ENCODE results near the gene KIAA1671.
A peak's percentile ranks its signal among the peaks of the same experiment; 100 is the strongest.

The KIAA1671 gene

GRCh38 chr22:25105817-25106650 lies 153.5 kb downstream of the KIAA1671 start:
- Histone ChIP-seq H3K9me3 (ENCODE audit: control insufficient read depth, insufficient read depth, low read length) (no peaks in the 10 kb centered on the region), H3K9ac (ENCODE audit: low read depth, low read length) (no peak overlapping the region), H3K36me3 (ENCODE audit: control insufficient read depth, insufficient read depth, low read length) (no peaks in the 10 kb centered on the region), H3K27me3 (ENCODE audit: control insufficient read depth, insufficient read depth, low read length) (no peaks in the 10 kb centered on the region), H3K27ac (ENCODE audit: low read depth, low read length) (no peak overlapping the region), H3K4me1 (ENCODE audit: control insufficient read depth, insufficient read depth, low read length) (peaks cover 1% of the 10 kb centered on the region; the same call in 1 of the 2 replicates), H3K4me3 (ENCODE audit: low read depth, low read length) (no peak overlapping the region)

- no peaks in the 10 kb centered on the region for H3K36me3 ChIP-seq (ENCODE audit: control insufficient read depth, insufficient read depth, low read length)
- H3K9me3 ChIP-seq (ENCODE audit: control insufficient read depth, insufficient read depth, low read length), result no peaks in the 10 kb centered on the region
- H3K4me1 ChIP-seq (ENCODE audit: control insufficient read depth, insufficient read depth, low read length), result peaks cover 11% of the 10 kb centered on the region
- H3K27me3 ChIP-seq (ENCODE audit: control insufficient read depth, insufficient read depth, low read length), result no peaks in the 10 kb centered on the region
- peak overlapping the region; percentile 75; the same call in 1 of the 2 replicates for H3K4me3 ChIP-seq (ENCODE audit: low read depth, low read length)
- peak overlapping the region; percentile 96 for H3K27ac ChIP-seq (ENCODE audit: low read depth, low read length)
- H3K9ac ChIP-seq (ENCODE audit: low read depth, low read length), result no peak overlapping the region
These were observed 157.5 kb downstream of the KIAA1671 start for GRCh38 chr22:25109878-25110595.

DNA sequence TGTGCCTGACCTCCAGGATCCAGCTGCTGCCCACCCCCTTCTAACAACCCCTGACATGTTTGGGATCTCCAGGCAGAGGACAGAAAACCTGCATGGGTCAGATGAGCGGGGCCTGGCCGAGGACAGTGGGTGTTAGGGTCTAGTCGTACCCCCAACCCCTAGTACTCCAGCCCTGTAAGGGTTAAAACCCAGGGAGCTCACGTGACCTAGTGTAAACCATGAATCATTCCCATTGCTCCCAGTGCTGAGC lies 158.0 kb downstream of the KIAA1671 start:
- no peaks in the 10 kb centered on the region for H3K9me3 ChIP-seq (ENCODE audit: control insufficient read depth, insufficient read depth, low read length)
- no peak overlapping the region for H3K9ac ChIP-seq (ENCODE audit: low read depth, low read length)
- peak overlapping the region; percentile 75 for H3K4me3 ChIP-seq (ENCODE audit: low read depth, low read length)
- H3K36me3 ChIP-seq (ENCODE audit: control insufficient read depth, insufficient read depth, low read length), result no peaks in the 10 kb centered on the region
- peaks cover 11% of the 10 kb centered on the region for H3K4me1 ChIP-seq (ENCODE audit: control insufficient read depth, insufficient read depth, low read length)
- H3K27ac ChIP-seq (ENCODE audit: low read depth, low read length), result peak overlapping the region; percentile 96
- no peaks in the 10 kb centered on the region for H3K27me3 ChIP-seq (ENCODE audit: control insufficient read depth, insufficient read depth, low read length)

- Histone ChIP-seq H3K27ac (ENCODE audit: low read depth, low read length) (peak overlapping the region; percentile 96), H3K27me3 (ENCODE audit: control insufficient read depth, insufficient read depth, low read length) (no peaks in the 10 kb centered on the region), H3K4me1 (ENCODE audit: control insufficient read depth, insufficient read depth, low read length) (peaks cover 11% of the 10 kb centered on the region), H3K36me3 (ENCODE audit: control insufficient read depth, insufficient read depth, low read length) (no peaks in the 10 kb centered on the region), H3K4me3 (ENCODE audit: low read depth, low read length) (peak overlapping the region; percentile 75), H3K9me3 (ENCODE audit: control insufficient read depth, insufficient read depth, low read length) (no peaks in the 10 kb centered on the region), H3K9ac (ENCODE audit: low read depth, low read length) (no peak overlapping the region)
These were observed 158.5 kb downstream of the KIAA1671 start for GRCh38 chr22:25110846-25111578.

DNA sequence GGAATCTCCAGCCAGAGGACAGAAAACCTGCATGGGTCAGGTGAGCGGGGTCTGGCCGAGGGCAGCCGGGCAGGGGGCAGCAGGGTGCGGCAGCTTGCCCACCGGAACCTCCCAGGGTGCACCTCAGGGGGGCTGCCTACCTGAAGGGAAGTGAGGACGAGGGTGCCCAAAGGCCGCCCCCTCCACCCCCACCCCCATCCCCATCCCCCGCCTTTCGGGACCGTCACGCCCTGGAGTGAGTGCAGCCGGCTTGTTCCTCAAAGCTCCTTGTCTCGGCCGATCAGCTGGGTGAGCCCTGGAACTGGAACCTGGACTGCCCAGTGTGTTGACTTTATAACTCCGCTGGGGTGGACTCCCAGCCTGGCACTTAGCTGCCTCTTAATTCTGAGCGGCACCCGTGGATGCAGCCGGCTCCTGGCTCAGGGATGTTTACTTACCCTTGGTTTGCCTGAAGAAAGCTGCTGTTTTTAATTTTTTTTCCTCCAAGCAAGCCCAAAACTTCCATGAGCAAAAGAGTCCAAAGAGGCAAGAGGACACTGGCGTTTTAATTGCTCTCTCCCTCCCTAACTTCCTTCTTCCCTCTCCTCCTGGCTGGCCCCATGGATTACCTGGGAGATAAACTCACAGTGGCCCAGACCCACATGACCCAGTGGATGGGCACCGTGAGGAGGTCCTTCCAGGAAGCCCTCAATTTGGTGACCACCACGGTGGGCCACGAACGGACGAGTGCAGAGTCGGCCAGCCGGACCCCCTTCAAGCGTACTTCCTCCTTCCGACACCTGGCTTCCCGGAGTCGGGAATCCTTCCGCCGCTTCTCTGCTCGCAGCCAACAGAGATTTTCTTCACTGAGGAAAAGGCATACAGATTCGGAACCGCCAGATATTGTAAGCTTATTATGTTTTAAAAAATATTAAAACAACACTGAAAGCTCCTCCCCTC lies 159.3 kb downstream of the KIAA1671 start:
- H3K9ac ChIP-seq (ENCODE audit: low read depth, low read length), result peak overlapping the region; percentile 43; the same call in 1 of the 2 replicates
- H3K4me1 ChIP-seq (ENCODE audit: control insufficient read depth, insufficient read depth, low read length), result peaks cover 11% of the 10 kb centered on the region
- H3K9me3 ChIP-seq (ENCODE audit: control insufficient read depth, insufficient read depth, low read length), result no peaks in the 10 kb centered on the region
- H3K27me3 ChIP-seq (ENCODE audit: control insufficient read depth, insufficient read depth, low read length), result no peaks in the 10 kb centered on the region
- H3K4me3 ChIP-seq (ENCODE audit: low read depth, low read length), result peak overlapping the region; percentile 75
- no peaks in the 10 kb centered on the region for H3K36me3 ChIP-seq (ENCODE audit: control insufficient read depth, insufficient read depth, low read length)
- H3K27ac ChIP-seq (ENCODE audit: low read depth, low read length), result peak overlapping the region; percentile 96

DNA sequence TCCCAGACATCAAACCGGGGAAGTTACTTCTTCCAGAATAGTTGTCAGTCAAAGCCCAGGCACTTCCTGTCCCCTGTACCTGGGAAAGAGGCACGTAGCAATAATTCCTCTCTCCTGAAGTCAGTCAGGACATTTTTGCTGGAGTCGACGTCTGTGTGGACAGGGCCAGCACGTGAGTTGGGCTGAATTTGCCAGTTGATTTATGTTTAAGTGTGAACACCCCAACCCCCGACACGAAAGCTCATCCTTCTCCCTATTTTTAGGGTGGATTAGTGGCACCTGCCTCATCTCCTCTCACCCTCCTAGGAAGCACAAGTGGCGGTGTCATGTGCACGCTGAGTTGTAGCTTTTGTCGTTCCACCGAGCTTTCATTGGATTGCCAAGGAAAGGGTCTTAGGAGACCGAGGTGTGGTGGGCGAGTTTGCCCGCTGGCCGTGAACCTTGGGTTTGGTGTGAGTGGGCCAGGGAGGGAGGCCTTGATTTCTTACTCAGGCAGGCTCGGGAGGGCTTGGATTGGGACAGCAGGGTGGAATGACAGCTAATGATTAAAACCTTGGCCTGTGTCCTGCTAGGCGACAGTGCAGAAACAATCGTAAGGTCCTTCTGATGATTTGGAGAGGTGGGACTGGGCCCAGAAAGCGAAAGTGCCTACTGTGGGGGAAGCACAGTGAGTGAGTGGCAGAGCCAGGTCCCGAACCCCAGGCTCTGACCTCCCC lies 160.2 kb downstream of the KIAA1671 start:
- Histone ChIP-seq H3K36me3 (ENCODE audit: control insufficient read depth, insufficient read depth, low read length) (no peaks in the 10 kb centered on the region), H3K4me3 (ENCODE audit: low read depth, low read length) (peak overlapping the region; percentile 75; the same call in 1 of the 2 replicates)

DNA sequence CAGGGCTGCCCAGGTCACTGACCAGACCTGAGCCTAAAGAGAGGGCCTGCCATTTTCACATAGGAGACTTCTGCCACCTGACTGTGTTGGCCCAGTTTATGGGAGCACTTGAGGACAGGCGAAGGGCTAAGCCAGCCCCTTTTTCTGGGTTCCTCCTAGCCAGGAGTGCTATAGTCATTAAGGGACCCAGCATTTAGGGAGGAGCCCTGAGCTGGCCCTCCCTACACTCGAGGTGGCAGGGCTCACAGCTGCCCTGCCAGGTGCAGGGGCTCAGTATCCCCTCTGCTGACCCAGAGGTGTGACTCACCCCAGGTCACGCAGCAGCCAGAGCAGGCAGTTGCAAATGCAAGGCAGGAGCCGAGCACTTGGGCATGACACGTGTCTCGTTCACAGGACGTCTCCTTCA lies 160.8 kb downstream of the KIAA1671 start:
- no peak overlapping the region for H3K9ac ChIP-seq (ENCODE audit: low read depth, low read length)
- H3K4me1 ChIP-seq (ENCODE audit: control insufficient read depth, insufficient read depth, low read length), result peaks cover 11% of the 10 kb centered on the region
- H3K36me3 ChIP-seq (ENCODE audit: control insufficient read depth, insufficient read depth, low read length), result no peaks in the 10 kb centered on the region
- H3K27ac ChIP-seq (ENCODE audit: low read depth, low read length), result no peak overlapping the region
- H3K4me3 ChIP-seq (ENCODE audit: low read depth, low read length), result no peak overlapping the region
- H3K9me3 ChIP-seq (ENCODE audit: control insufficient read depth, insufficient read depth, low read length), result no peaks in the 10 kb centered on the region
- H3K27me3 ChIP-seq (ENCODE audit: control insufficient read depth, insufficient read depth, low read length), result no peaks in the 10 kb centered on the region

More for the DNA sequence above, 160.2 kb downstream of the KIAA1671 start:
- Histone ChIP-seq H3K27me3 (ENCODE audit: control insufficient read depth, insufficient read depth, low read length) (no peaks in the 10 kb centered on the region), H3K9me3 (ENCODE audit: control insufficient read depth, insufficient read depth, low read length) (no peaks in the 10 kb centered on the region), H3K4me1 (ENCODE audit: control insufficient read depth, insufficient read depth, low read length) (peaks cover 11% of the 10 kb centered on the region), H3K27ac (ENCODE audit: low read depth, low read length) (no peak overlapping the region), H3K9ac (ENCODE audit: low read depth, low read length) (no peak overlapping the region)

GRCh38 chr22:25114369-25115362 lies 162.2 kb downstream of the KIAA1671 start:
- Histone ChIP-seq H3K36me3 (ENCODE audit: control insufficient read depth, insufficient read depth, low read length) (no peaks in the 10 kb centered on the region), H3K4me1 (ENCODE audit: control insufficient read depth, insufficient read depth, low read length) (peaks cover 12% of the 10 kb centered on the region), H3K9me3 (ENCODE audit: control insufficient read depth, insufficient read depth, low read length) (no peaks in the 10 kb centered on the region), H3K27me3 (ENCODE audit: control insufficient read depth, insufficient read depth, low read length) (no peaks in the 10 kb centered on the region), H3K4me3 (ENCODE audit: low read depth, low read length) (no peak overlapping the region), H3K9ac (ENCODE audit: low read depth, low read length) (no peak overlapping the region), H3K27ac (ENCODE audit: low read depth, low read length) (no peak overlapping the region)

- Histone ChIP-seq H3K9ac (ENCODE audit: low read depth, low read length) (peak overlapping the region; percentile 48; the same call in 1 of the 2 replicates), H3K36me3 (ENCODE audit: control insufficient read depth, insufficient read depth, low read length) (no peaks in the 10 kb centered on the region), H3K9me3 (ENCODE audit: control insufficient read depth, insufficient read depth, low read length) (no peaks in the 10 kb centered on the region), H3K27me3 (ENCODE audit: control insufficient read depth, insufficient read depth, low read length) (no peaks in the 10 kb centered on the region), H3K27ac (ENCODE audit: low read depth, low read length) (peak overlapping the region; percentile 85), H3K4me3 (ENCODE audit: low read depth, low read length) (no peak overlapping the region), H3K4me1 (ENCODE audit: control insufficient read depth, insufficient read depth, low read length) (peaks cover 14% of the 10 kb centered on the region)
These were observed 167.1 kb downstream of the KIAA1671 start for GRCh38 chr22:25119609-25120008.

Data from HUES48 (cell line).